PC-9 (cell line): ENCODE data around the gene PCDH12. TPM values are rescaled to one million over a fixed set of nuclear protein-coding genes. Genes with fewer than 3 reads are reported as not detected.

ENCODE experiments used
- Bru-seq: library from RNA; stranded (reverse); fragments of 400-500 nt; gene quantifications from one replicate; lab custom pipeline; 2021; lab: Mats Ljungman, UMichigan
- BruChase-seq, 2 experiments: library from RNA; stranded (reverse); fragments of 400-500 nt; gene quantifications; one replicate each; lab custom pipeline; 2021; lab: Mats Ljungman, UMichigan
- BruUV-seq: library from RNA; stranded (reverse); fragments of 400-500 nt; replicated peaks from 2 replicates; lab custom pipeline; 2021; lab: Mats Ljungman, UMichigan
- CTCF ChIA-PET: fragments of 300-600 bp; sonication (Branson Sonifier 250); formaldehyde crosslinking; loops from one replicate; lab custom pipeline; 2022; ENCODE audit warnings: antibody characterized with exemption; lab: Charles Lee
- POLR2A ChIA-PET: fragments of 300-600 bp; sonication (Branson Sonifier 250); formaldehyde crosslinking; loops from one replicate; lab custom pipeline; 2022; ENCODE audit warnings: antibody characterized with exemption; ENCODE audit not compliant: unreplicated experiment; lab: Charles Lee
- DNase-seq, 2 experiments: peaks; one replicate each; pipeline versions ENCODE4 v3.0.0 to v3.0.0-alpha.2; 2015 to 2022; ENCODE audit warnings: mixed read lengths in 1 of 2
- H2AFZ ChIP-seq: fragments of 200-600 bp; sonication (generic); 2 replicates; pipeline ENCODE4 v1.8.1; 2017; ENCODE audit warnings: antibody characterized with exemption
- H3F3A ChIP-seq: fragments of 200-600 bp; sonication (generic); 2 replicates; pipeline ENCODE4 v1.8.1; 2017; ENCODE audit warnings: antibody characterized with exemption, mild to moderate bottlenecking, low read depth; ENCODE audit not compliant: insufficient read depth
- H3K27ac ChIP-seq: fragments of 200-600 bp; sonication (generic); 2 replicates; pipeline ENCODE4 v1.6.1; 2016; ENCODE audit warnings: mixed run types
- H3K27me3 ChIP-seq: fragments of 200-600 bp; sonication (generic); 2 replicates; pipeline ENCODE4 v1.6.1; 2016; ENCODE audit warnings: low read depth, mixed run types; ENCODE audit not compliant: insufficient read depth
- H3K36me3 ChIP-seq: fragments of 200-600 bp; sonication (generic); 2 replicates; pipeline ENCODE4 v1.6.1; 2016; ENCODE audit warnings: low read depth, mixed run types
- H3K4me1 ChIP-seq: fragments of 200-600 bp; sonication (generic); replicated peaks from 2 replicates; pipeline ENCODE4 v1.6.1; 2016; ENCODE audit warnings: mixed run types; ENCODE audit not compliant: insufficient read depth
- H3K4me2 ChIP-seq: fragments of 200-600 bp; sonication (generic); 2 replicates; pipeline ENCODE4 v1.6.1; 2017; ENCODE audit warnings: mixed run types
- H3K4me3 ChIP-seq: fragments of 200-600 bp; sonication (generic); 2 replicates; pipeline ENCODE4 v1.6.1; 2016; ENCODE audit warnings: mixed run types
- H3K79me2 ChIP-seq: fragments of 200-600 bp; sonication (generic); 2 replicates; pipeline ENCODE4 v1.6.1; 2017; ENCODE audit warnings: low read depth, mixed run types
- H3K9me2 ChIP-seq: fragments of 200-600 bp; sonication (generic); 2 replicates; pipeline ENCODE4 v1.8.1; 2017; ENCODE audit warnings: mild to moderate bottlenecking; ENCODE audit not compliant: insufficient read depth
- H3K9me3 ChIP-seq: fragments of 200-600 bp; sonication (generic); 2 replicates; pipeline ENCODE4 v1.8.1; 2016; ENCODE audit warnings: low read depth; ENCODE audit not compliant: insufficient read depth
- H4K20me1 ChIP-seq: fragments of 200-600 bp; sonication (generic); 2 replicates; pipeline ENCODE4 v1.8.1; 2017; ENCODE audit not compliant: insufficient read depth
- EZH2 ChIP-seq: fragments of 200-600 bp; sonication (generic); IDR thresholded peaks from 2 replicates; pipeline ENCODE4 v1.8.0; 2017; ENCODE audit warnings: antibody characterized with exemption, low read depth
- intact Hi-C: fragments of 100-400 bp; cut with micrococcal nuclease; formaldehyde crosslinking; loops from one replicate; pipeline ENCODE4 v1.10.0; 2022; ENCODE audit not compliant: unreplicated experiment
- long read RNA-seq: library from polyadenylated mRNA; stranded (forward); transcript quantifications from one replicate; pipeline ENCODE4 v2.0.0, GENCODE V29; 2022
- total RNA-seq: library from RNA; stranded (reverse); gene quantifications from 2 replicates; pipeline ENCODE4 v1.2.3, GENCODE V29; 2021
- TF ChIP-seq, protein P1 (sequence below): fragments of 200-600 bp; sonication (generic); conservative IDR thresholded peaks from 2 replicates; pipeline ENCODE4 v1.6.1; 2017; ENCODE audit warnings: mixed run types, antibody characterized with exemption, mild to moderate bottlenecking, moderate library complexity

PCDH12 gene
- total RNA-seq (not detected in 2 replicates), Bru-seq, nascent RNA (not detected), BruChase-seq, experiment 1, labeled RNA remaining after a 2-hour chase (not detected), BruChase-seq, experiment 2, labeled RNA remaining after a 6-hour chase (percentile 11 among the genes with signal in this experiment)
- long read RNA-seq = 0 reads

DNA sequence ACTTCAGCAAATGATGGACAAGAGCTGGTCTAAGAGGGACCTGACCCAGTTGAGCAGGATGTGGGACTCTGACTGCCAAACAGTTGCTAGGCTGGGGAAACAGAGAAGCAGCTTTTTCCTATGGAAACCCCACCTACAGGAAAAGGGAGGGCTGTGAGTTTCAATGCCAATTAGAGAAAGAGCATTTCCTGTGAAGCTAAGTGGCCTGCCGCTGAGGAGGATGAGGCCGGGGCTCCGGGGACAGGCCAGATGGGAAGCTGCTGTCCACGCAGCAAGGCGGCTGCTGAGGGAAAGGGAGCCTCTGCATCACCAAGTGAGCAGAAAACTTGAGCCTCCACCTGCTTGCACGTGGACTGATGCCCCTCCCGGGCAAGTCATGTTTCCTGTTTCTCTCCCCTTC is at the start of gene PCDH12:
Gene PCDH12 (minus strand): TSS at position 90 of the 400 bp plus-strand sequence. CDS start 351 bp downstream, outside the sequence.
- Histone ChIP-seq H3K27me3 (no peaks in the 10 kb centered on the region), H3K27ac (no peak within 1 kb of the TSS), H3K4me3 (no peak within 1 kb of the TSS), H3K4me2 (no peak within 1 kb of the TSS), H3K9me2 (no peaks in the 10 kb centered on the region), H4K20me1 (no peaks in the 10 kb centered on the region), H3K4me1 (peaks cover 11% of the 10 kb centered on the region), H3K36me3 (no peaks in the 10 kb centered on the region), H3F3A (no peaks in the 10 kb centered on the region; the same call in 1 of the 2 replicates), H2AFZ (no peak within 1 kb of the TSS), H3K9me3 (no peaks in the 10 kb centered on the region), H3K79me2 (no peaks in the 10 kb centered on the region)
- TF ChIP-seq, protein P1, sequence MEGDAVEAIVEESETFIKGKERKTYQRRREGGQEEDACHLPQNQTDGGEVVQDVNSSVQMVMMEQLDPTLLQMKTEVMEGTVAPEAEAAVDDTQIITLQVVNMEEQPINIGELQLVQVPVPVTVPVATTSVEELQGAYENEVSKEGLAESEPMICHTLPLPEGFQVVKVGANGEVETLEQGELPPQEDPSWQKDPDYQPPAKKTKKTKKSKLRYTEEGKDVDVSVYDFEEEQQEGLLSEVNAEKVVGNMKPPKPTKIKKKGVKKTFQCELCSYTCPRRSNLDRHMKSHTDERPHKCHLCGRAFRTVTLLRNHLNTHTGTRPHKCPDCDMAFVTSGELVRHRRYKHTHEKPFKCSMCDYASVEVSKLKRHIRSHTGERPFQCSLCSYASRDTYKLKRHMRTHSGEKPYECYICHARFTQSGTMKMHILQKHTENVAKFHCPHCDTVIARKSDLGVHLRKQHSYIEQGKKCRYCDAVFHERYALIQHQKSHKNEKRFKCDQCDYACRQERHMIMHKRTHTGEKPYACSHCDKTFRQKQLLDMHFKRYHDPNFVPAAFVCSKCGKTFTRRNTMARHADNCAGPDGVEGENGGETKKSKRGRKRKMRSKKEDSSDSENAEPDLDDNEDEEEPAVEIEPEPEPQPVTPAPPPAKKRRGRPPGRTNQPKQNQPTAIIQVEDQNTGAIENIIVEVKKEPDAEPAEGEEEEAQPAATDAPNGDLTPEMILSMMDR = no peak
- TF ChIP-seq EZH2 = no peak
- intact Hi-C loops = no loop called here
- ChIA-PET POLR2A (interaction anchor here (0.5 kb wide), 1 partner anchor 52 kb away, joined by 4 read pairs; no protein-coding TSS in a partner anchor), CTCF (interaction anchor here (0.5 to 0.7 kb wide), 2 partner anchors 17 to 64 kb away, joined by 3 read pairs; no protein-coding TSS in a partner anchor)
- no peak for DNase-seq
- BruUV-seq = no TSS peak

DNA sequence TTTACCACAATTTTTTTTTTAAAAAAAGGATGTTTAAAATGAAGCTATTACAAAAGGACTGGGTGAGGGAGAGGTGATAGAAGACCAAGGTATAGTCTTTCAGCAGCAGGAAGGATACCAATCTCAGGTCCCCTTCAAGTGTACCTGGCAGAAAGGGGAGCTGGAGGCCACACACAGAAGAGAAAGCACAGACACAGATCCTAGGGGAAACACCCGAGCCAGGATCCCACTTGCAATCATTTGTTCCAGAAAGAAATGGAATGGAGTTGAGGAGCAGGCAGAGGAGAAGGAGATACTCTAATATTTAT is 49.2 kb upstream of the PCDH12 start:
- intact Hi-C loops = no loop called here
- BruUV-seq = no TSS peak
- H3K27ac ChIP-seq = no peak overlapping the region
- no peak overlapping the region for H3K4me2 ChIP-seq
- H2AFZ ChIP-seq = no peak overlapping the region
- H3K9me2 ChIP-seq = no peaks in the 10 kb centered on the region
- H3F3A ChIP-seq = peaks cover 3% of the 10 kb centered on the region; the same call in 1 of the 2 replicates
- peaks cover 4% of the 10 kb centered on the region; the same call in 1 of the 2 replicates for H3K79me2 ChIP-seq
- H3K9me3 ChIP-seq = no peaks in the 10 kb centered on the region
- H3K36me3 ChIP-seq = 0 out of 2 replicates have a peak, but pooled peaks cover 8% of the 10 kb centered on the region
- TF ChIP-seq, protein P1 = no peak
- no peak for TF ChIP-seq EZH2
- no peak for DNase-seq
- CTCF ChIA-PET = interaction anchor here (0.5 kb wide), 1 partner anchor 134 kb away, joined by 14 read pairs; no protein-coding TSS in a partner anchor
- no peaks in the 10 kb centered on the region for H3K4me1 ChIP-seq
- POLR2A ChIA-PET = no interaction called here
- H3K27me3 ChIP-seq = no peaks in the 10 kb centered on the region
- H3K4me3 ChIP-seq = no peak overlapping the region
- no peaks in the 10 kb centered on the region for H4K20me1 ChIP-seq

GRCh38 chr5:142006363-142007236 is 48.6 kb upstream of the PCDH12 start:
- CTCF ChIA-PET = interaction anchor here (0.5 kb wide), 1 partner anchor 135 kb away, joined by 14 read pairs; no protein-coding TSS in a partner anchor
- Histone ChIP-seq H3K9me2 (no peaks in the 10 kb centered on the region), H3K36me3 (0 out of 2 replicates have a peak, but pooled peaks cover 12% of the 10 kb centered on the region), H3K4me2 (no peak overlapping the region), H3F3A (peaks cover 8% of the 10 kb centered on the region; the same call in 1 of the 2 replicates), H3K27me3 (no peaks in the 10 kb centered on the region), H3K9me3 (no peaks in the 10 kb centered on the region), H3K4me1 (no peaks in the 10 kb centered on the region), H3K4me3 (no peak overlapping the region), H4K20me1 (no peaks in the 10 kb centered on the region), H2AFZ (no peak overlapping the region), H3K27ac (no peak overlapping the region), H3K79me2 (no peaks in the 10 kb centered on the region)
- no TSS peak for BruUV-seq
- intact Hi-C loops = no loop called here
- POLR2A ChIA-PET = no interaction called here
- no peak for DNase-seq
- no peak for TF ChIP-seq EZH2
- TF ChIP-seq, protein P1 = no peak
